ENCODE measurements around the gene LAPTM5.
"Not testable (repeated sequence)": the region's sequence is repeated elsewhere in the genome, so short reads cannot be mapped to it uniquely, and the experiment has no call there.

LAPTM5 gene

GRCh38 chr1:30691480-30691879 lies 66.1 kb downstream of the LAPTM5 start:
- DNase-seq = no peak

DNA sequence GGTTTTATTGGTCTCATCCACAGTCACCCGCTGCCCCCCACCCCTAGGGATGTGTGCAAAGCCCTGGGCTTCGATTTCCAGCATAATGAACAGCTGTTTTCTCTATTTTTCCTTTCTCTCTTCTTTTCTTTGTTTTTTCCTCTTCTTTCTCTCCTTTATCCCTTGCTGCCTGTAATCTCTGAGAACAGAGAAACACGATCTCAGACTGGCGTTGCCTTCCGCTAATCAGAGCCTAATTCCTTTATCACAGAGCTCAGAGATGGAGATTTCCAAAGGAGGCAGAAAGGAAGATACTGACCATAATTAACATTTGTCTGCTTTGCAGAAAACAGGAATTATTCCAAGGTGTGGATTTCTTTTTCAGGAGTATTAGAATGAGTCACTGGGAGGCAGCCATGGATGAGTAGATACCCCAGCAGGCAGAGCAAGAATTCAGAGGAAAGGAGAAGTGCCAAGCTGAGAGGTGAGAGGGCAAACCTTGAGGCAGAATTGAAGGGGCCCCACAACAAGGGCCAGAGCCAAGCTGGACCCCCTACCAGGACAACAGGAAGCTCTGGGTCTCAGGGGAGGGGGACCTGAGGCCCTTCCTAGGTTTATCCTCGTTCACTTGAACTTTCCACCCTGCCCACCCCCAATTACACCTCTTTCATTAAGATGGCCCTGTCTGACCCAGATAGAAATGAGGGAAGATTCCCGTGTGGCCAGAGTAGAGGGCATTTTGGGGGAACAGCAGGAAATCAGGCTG lies 67.5 kb downstream of the LAPTM5 start:
- DNase-seq = no peak

DNA sequence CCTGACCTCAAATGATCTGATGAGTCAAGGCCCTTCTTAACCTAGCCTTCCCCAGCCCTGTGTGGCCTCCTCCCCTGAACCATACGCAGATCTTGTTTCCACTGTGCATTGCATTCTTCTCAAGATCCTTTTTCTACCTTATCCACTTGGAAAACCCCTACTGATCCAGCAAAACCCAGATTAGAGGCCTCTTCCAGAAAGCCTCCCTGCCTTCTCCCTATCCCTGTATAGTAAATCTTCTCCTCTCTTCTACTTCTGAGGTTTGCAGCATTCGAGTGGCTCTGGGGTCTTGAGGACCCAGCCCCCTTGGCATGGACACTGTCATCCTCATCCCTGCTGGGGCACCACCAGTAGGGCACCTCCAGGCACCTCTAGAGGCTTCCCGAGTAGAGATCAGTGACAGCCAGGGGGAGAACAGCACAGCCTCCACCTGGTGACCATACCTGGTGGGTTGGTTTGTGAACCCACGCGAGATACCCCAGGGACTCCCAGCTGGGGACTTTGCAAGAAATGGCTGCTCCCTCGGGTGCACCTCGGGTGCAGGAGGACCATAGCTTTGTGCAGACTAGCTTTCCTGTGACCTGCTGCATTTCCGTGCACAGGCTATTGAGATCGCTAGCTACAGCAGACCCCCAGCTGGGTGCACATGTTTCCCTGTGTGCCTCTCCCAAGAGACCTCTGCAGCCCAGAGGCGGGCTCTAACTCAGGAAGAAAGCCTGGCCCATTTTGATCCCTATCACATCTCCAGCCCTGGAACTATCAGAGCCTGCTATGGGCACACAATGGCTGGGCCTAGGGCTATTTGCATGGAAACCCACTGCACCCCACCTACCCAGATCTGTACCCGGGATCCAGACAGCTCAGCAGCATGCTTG lies 68.4 kb downstream of the LAPTM5 start:
- no peak for DNase-seq

DNA sequence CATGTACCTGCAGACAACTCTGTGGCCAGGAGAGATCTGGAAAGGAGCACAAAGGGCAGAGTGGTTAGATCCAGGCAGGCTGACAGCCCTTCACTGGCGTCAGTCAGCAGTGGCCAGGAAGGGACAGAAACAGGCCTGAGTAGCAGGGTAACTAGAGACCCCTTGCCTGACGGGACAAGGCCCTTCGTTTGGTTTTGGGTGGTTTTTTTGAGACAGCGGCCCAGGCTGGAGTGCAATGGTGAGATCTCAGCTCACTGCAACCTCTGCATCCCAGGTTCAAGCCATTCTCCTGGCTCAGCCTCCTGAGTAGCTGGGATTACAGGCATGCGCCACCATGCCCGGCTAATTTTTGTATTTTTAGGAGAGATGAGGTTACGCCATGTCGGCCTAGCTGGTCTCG lies 69.1 kb downstream of the LAPTM5 start:
- DNase-seq = not testable (repeated sequence)

DNA sequence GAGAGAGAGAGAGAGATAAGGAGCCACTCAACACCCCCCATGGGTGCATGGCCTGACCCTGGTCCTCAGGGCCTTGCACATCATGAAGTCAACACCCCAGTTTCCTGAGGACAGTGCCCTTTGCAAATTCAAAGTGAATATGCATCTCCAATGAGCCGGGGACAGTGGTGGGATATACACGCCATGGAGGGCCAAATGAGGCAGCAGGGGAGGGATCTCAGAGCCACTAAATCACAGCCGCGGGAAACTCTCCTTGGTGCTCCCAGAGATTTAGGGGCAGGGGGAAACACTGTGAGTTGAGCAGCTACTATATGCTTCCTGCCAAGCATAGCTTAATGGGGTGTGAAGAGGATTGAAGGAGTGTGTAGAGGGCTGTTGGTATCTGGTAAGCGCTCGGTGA lies 69.7 kb downstream of the LAPTM5 start:
- DNase-seq = no peak

GRCh38 chr1:30686236-30686935 lies 71.2 kb downstream of the LAPTM5 start:
- no peak for DNase-seq

DNA sequence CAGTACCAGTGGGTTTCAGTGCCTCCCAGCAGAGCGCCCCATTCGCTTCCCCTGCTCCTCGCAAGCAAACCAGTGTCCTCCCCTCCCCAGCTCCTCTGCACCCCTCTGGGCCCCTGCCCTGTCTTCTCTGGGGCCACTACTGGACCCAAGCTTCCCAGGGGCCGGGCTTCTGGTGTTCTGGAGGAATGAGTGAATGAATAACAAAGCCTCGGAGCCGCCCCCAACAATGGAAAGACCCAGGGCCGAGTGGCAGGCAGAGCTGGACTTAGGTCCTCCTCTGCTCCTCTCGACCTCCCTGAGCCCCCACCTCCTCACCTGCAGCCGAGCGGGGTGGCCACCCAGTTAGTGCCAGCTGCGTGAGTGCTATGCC lies 71.8 kb downstream of the LAPTM5 start:
- no peak for DNase-seq

- DNase-seq = no peak
These were observed 72.4 kb downstream of the LAPTM5 start for GRCh38 chr1:30684881-30685795.

DNA sequence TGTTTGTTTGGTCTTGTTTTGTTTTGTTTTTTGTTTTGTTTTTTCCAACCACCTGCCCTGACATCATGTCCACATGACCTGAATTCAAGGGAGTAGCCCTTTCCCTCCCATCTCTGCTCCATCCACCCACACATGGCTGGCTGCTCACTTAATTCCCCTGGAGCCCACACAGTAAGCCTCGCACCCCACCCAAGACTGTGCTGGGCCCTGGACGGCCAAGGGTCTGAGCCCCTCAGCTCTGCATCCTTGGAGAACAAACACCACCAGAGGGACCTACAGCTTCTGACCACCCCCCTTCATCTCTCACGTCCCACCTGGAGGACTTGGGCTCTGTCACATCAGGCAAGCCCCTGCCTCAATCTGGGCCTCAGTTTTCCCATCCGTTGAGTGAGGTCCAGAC lies 73.3 kb downstream of the LAPTM5 start:
- DNase-seq = no peak

GRCh38 chr1:30683699-30684098 lies 73.9 kb downstream of the LAPTM5 start:
- DNase-seq = no peak
